Right renal cortex interstitium (tissue), 3 donors: ENCODE measurements around the gene TAOK1. TPM values are rescaled to one million over a fixed set of nuclear protein-coding genes. Genes with fewer than 3 reads are reported as not detected.

Experiments
- DNase-seq, 3 donors: peaks; one replicate each; pipeline ENCODE4 v3.0.0-alpha.2; 2013; ENCODE audit warnings: low read depth in 3 of 3, low spot score in 2 of 3
- polyA plus RNA-seq, 3 donors: library from polyadenylated mRNA; unstranded; fragments of 120-200 nt; gene quantifications; one replicate each; pipeline ENCODE4 v1.2.1, GENCODE V29; 2013; ENCODE audit not compliant: insufficient read length in 3 of 3

The TAOK1 gene
- polyA plus RNA-seq, 3 donors: 45.1 to 52.4 (median 49.1) TPM

DNA sequence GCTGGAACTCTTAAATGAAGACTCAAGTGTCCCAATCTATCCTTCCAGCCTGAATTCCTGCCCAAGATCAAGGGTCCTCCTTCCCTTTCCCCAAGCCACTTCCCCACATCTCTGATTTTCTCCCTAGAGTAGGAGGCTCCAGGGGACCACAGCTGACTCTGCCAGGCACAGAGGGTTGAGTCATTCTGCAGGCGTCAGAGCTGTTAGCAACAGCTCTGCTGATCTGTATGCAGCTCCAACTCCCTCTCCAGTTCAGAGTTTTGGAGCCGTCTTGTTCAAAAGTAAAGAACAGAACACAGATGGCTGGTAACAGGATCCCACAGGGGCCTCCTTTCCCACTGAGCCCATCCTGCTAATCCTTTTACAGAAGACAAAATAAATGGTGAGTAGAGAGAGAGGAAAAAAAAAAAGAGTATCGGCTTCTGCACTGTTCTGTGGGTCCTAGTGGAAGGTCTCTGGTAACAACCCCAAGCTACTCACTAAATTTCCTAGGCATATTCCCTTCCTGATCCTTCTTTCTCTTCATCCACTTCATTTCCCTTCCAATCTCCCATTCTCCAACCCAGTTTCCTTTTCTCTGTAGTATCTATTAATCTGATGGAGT, 13.4 kb upstream of the TAOK1 start:
- DNase-seq: no peak

DNA sequence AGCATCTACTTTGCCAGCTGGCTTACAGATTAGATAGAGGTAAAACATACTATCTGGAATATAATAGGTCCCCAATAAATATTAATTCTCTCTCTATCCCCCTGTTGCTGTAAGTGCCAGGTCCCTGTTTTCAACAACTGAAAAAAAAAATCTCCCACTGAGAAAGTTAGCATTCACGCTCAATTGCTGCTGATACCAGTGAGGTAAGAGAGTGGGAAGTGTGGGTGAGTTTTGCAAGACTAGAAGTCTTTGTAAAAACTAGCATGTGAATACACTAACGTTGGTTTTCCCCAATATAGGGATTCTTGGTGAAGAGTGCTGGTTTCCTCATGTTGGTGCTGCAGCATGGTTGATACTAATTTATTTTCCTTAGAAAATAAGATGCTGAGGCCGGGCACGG, 11.7 kb upstream of the TAOK1 start:
- no peak for DNase-seq

DNA sequence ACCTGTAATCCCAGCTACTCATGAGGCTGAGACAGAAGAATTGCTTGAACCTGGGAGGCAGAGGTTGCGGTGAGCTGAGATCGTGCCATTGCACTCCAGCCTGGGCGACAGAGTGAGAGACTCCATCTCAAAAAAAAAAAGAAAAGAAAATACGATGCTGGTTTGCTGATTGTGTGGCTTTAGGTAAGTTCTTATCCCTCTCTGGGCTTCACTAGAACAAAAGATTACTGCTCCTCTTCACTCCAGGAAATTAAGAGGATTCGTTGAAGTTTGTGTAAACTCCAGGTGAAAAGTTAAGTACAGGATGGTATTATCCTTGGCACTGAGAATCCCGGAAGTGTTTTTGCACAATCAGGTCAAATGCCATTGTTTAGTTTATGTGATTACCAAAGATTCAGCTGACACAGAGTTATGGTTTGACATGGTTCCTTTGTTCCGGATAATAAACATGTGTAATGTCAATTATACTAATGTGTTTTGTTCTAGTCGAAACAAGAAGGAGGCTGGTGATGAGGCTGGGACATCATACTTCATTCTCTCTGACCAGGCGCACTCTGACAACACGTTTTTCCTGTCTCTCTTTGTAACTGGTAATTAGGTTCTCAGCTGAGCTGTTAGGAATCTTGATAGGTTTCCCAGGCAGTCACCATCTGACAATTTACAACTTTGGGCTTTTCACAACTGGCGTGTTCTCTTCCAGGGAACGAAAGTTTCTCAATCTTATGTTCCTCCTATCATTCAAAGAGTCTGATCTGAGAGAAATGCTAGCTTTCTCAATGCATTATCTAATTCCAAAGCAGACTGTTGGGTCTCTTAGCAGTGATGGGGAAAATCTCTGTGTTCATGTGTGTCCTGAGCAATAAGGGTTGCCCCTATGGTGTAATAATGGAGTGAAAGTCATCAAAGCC, 10.8 kb upstream of the TAOK1 start:
- DNase-seq: no peak

DNA sequence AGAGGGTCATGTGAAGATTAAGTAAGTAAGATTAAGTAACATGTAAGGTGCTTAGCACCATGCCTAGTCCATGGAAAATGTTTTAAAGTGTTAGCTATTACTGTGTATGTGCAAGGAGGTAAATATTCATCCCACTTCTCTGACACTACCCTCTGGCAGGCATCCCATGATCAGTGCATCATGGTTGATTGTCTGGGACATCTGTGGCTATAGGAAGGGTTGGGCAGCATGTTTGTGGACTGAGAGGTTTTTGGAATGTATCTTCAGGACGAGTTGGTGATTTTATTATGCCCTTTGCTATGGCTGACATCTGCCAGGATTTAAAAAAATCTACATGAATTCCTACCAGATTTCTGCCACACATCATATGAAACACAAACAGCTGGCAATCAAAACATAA, 6.5 kb upstream of the TAOK1 start:
- no peak for DNase-seq

DNA sequence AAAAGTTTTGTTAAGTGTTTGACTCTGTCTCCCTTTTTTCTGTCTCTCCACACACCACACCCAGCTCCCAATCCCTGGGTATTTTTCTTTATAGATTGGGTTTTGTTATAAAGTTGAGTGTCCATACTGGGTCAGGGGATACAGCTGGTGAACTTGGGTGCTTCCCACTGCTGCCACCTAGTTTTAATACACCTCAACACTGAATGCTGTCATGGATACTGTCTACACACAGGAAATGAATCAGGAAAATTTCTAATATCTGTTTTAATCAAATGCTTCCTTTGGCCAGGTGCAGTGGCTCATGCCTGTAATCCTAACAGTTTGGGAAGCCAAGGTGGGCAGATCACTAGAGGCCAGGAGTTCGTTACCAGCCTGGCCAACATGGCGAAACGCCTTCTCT, 5.3 kb upstream of the TAOK1 start:
- DNase-seq: no peak

DNA sequence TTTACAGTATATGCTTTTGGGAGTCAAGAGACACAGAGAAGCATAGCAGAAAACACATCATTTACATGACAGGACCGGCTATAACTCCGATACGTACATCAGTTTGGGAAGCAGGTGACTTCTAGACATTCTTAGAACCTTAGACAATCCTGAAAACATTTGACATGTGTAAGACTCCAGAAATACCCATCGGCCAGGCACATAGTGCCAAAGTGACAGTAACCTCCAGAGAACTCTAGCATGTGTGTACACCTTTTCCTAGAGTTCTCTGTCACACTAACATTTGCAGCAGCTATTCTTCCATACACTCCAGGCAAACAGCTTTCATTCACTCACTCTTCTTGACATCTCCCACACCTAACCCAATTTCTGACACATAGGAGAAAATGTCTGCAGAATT, 3.4 kb upstream of the TAOK1 start:
- no peak for DNase-seq

DNA sequence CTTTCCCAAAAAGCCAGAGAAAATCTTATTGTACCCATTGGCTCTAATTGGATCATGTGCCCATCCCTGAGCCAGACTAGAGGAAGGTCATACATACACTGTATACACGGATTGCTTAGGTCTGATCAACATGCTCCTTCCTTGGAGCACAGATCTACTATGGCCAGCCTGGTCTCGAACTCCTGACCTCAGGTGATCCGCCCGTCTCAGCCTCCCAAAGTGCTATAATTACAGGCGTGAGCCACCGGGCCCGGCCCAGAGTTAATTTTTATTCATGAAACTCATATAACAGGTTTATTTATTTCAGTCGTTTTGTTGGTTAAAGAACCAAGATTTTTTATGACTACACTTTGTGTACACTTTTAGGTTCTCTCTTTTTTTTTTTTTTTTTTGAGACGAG, 1.2 kb upstream of the TAOK1 start:
- DNase-seq: no peak

DNA sequence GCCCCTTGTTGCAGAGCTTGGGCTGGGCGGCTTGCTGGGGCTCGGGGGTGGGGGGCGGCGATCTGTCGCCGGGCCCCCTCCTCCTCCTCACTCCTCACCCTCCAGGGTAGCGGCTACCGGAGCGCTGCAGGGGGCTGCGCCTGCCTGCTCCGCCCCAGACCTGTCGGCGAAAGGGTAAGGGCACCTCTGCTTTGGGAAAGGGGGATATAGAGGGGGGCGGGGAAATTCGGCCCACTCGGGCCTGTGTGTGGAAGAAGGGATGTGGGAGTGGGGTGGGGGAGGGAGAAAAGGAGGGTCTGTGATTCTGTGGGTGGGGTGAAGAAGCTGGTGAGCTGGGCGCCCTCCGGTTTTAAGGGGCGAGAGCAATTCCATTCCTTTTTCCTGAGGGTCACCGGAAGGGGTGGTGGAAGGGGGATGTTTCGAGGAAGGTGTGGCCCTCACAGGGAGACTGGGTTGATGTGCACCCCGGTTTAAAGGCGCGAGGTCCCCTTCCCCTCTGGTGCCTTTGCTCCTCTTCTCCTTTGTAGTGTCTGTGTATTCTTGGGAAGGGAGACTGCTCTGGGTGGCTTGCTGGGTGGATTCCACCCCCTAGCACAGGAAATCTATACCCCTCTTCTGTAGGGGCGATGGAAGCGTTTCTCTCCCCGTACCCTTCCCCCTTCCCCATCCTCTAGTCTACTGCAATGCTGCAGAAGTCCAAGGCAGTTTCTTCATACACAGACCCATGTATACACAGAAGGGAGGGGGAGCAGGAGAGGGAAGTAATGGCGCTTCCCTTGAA, 878 bp downstream of the TAOK1 start:
- peak in 1 of 3 donors; percentile 27 for DNase-seq

DNA sequence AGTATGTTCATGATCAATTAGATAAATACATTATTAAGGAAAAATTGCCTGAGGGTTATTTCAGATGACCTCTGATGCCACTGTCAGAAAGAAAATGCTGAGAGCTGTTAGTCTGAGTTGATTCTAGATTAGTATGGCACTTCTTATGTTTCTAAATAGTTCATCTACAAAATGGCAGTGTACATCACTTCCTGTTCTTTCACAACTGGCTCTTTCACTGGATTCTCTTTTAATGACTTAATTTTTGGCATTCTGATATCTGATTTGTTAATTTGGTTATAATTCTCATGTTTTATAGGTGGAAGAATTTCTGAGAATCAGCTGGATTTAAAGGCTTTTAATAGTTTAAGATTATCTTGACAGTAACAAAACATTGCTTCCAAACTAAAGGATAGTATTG, 3.3 kb downstream of the TAOK1 start:
- DNase-seq: no peak

DNA sequence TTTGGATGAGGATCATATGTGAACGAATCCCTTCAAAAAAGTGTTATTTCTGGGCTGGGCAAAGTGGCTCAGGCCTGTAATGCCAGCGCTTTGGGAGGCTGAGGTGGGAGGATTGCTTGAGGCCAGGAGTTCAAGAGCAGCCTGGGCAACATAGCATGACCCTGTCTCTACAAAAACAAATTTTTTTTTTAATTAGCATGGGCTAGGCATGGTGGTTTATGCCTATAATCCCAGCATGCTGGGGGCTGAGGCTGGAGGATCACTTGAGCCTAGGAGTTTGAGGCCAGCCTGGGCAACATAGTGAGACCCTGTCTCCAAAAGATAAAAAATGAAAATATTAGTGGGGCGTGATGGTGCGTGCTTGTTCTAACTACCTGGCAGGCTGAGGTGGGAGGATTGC, 4.6 kb downstream of the TAOK1 start:
- no peak for DNase-seq

DNA sequence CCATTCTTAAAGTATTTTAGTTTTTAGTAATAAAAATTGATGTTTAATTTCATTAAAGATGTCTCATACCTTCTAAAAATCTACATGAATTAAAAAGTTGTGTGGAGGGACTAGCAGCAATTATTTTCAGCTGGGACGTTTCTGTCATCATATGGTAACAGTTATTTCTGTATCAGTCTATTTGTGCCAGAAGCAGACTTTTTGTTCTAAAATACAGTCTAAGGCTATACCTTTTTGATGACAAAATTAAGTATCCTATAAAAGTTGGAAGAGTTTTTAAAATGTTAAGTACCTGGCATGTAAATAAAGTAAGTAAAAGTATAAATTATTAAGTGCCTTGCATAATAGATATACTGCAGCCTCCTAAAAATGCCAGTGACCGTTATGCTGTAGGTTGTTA, 5.9 kb downstream of the TAOK1 start:
- DNase-seq: no peak

DNA sequence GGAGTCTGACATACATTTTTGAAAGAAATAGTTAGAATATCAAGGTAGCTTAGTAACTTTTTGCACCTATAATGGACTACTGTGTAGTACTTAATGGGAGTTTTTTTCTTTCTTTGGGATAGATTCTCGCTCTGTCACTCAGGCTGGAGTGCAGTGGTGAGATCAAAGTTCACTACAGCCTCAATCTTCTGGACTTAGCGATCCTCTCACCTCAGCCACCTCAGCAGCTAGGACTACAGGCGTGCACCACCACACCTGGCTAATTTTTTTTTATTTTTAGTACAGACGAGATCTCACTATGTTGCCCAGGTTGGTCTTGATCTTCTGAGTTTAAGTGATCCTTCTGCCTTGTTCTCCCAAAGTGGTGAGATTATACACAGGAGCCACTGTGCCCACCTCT, 9.5 kb downstream of the TAOK1 start:
- no peak for DNase-seq

DNA sequence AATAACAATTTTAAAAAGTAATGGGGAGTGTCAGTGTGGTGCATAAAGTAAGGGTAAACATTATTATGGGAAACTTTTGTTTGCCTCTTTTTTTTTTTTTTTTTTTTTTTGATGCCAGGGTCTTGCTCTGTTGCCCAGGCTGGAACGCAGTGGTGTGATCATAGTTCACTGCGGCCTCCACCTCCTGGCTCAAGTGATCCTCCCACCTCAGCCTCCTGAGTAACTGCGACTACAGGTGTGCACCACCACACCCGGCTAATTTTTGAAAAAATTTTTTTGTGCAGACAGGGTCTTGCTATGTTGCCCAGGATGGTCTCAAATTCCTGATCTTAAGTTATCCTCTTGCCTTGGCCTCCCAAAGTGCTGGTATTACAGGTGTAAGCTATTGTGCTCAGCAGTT, 10.7 kb downstream of the TAOK1 start:
- no peak for DNase-seq

DNA sequence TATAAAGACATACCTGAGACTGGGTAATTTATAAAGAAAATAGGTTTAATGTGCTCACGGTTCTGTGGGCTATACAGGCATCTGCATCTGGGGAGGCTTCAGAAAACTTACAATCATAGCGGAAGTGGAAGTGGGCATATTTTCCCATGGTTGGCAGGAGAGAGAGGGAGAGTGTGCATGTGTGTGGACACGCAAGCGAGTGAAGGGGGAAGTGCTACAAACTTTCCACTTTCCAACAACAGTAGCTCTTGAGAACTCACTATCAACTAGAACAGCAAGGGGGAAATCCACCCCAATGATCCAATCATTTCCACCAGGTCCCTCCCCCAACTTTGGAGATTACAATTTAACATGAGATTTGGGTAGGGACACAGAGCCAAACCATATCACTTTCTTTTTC, 11.1 kb downstream of the TAOK1 start:
- DNase-seq: no peak

DNA sequence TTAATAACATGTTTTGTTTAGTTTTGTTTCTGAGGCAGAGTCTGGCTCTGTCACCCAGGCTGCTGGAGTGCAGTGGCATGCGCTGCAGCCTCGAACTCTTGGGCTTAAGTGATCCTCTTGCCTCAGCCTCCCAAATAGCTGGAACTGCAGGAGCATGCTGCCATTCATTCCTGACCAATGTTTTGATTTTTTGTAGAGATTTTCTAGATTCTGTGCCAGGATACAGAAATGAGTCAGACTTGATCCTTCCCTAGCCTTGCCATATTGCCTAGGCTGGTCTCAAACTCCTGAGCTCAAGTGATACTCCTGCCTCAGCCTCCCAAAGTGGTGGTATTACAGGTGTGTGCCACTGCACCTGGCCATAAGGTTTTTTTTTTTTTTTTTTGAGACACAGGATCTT, 17.7 kb downstream of the TAOK1 start:
- no peak for DNase-seq

DNA sequence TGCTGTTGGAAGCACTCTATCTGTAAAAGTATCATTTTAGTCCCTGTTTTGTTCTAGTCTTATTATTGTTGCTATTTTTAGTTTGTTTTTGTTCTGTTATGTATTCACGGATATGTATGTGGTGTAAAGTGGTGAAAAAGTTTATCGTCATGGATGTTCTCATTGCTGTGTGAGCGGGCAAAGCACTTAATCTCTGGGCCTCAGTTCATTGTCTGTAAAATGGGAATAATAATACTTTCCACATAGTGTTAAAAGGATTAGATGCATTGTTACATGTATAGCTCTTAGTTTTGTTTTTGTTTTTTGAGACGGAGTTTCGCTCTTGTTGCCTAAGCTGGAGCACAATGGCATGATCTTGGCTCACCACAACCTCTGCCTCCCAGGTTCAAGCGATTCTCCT, 19.8 kb downstream of the TAOK1 start:
- no peak for DNase-seq

DNA sequence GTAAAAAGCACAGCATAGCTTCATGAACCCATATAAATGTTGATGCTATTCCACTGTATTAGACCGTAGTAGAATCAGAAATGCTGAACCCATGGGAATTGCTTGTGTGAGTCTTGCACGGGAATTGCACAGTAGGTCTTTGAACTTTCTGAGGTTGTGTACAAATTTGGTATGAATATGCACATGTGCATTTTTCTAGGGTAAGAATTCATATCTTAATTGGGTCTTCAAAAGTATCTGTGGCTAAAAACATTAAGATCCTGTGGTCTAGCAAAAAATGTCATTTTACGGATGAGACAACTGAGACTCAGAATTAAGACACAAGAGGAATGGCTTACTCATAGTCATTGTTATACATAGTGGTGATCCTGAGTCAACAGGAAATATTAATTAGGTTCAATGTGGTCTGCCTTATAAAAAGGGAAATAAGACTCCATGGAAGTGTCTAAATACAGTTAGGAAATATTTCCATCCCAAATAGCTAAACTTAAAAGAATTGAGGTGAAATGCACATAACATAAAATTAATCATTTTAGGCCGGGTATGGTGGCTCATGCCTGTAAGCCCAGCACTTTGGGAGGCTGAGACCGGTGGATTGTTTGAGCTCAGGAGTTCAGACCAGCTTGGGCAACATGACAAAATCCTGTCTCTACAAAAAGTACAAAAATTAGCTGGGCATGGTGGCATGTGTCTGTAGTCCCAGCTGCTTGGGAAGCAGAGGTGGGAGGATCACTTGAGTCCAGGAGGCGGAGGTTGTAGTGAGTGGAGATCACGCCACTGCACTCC, 22.8 kb downstream of the TAOK1 start:
- no peak for DNase-seq

DNA sequence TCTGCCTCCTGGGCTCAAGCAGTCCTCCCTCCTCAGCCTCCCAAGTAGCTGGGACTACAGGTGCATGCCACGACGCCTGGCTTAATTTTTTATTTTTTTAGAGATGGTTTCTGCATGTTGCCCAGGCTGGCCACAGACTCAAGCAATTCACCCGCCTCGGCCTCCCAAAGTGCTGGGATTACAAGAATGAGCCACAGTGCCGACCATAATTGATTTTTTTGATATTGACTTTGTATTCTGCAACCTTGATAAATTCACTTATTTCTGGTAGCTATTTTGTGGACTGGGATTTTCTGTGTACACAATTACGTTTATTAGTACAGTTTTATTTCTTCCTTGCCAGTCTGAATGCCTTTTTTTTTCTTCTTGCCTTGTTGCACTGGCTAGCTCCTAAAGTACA, 30.0 kb downstream of the TAOK1 start:
- DNase-seq: no peak

DNA sequence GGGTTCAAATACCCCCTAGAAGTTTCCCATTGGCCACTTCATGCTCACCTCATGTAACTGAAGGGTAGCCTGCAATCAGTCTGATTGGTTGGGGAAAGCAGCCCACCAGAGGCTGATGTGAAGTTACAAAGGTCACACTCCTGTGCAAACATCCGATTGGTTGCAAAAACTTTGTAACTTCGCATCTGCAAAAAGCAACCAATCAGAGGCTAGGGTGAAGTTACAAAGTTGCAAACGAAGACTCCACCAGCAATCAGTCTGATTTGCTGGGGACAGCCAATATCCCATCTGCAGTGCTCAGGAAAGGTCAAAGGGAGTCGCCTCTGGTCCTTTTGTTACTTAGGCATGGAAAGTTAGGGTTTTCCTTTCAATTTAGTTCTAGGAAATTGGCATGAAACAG, 40.1 kb downstream of the TAOK1 start:
- DNase-seq: no peak

DNA sequence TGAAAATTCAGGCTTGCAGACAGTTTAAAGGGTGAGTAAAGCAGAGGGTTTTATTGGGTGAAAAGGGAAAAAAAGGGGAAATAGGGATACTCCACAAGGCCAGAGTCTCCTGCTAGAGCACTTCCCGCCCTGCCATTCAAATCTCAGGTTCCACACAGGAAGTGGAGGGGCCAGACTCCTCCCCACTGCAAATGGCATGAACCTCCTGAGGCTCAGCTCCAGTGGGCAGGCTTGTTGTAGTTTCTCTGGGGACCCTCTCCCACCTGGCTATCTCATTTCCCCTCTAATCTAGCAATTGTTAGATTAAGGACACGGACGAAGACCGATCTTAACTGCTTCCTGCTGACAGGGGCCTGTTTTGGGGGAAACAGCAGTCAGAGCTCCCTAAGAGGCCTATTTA, 43.4 kb downstream of the TAOK1 start:
- DNase-seq: peak in 1 of 3 donors; percentile 5

DNA sequence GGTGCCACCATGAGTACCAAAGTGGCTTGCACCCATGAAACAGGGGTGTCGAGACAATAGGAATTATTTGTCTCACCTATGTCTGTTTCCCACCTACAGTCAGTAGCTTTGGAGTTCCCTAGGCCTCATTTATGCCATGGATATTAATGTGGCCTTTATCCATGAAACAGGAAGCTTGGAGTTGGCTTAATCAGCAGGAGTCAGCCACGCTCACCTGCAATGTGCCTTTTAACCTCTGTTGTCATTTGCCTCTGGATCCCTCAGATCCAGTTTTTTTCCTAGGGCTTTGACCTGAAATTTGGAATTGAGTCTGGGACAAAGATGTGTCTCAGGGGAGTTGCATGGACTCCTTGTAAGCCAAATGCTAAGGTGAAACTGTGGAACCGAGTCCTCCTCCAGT, 44.4 kb downstream of the TAOK1 start:
- DNase-seq: no peak
